Measurements from ENCODE around the gene VTI1A.

Gene VTI1A

DNA sequence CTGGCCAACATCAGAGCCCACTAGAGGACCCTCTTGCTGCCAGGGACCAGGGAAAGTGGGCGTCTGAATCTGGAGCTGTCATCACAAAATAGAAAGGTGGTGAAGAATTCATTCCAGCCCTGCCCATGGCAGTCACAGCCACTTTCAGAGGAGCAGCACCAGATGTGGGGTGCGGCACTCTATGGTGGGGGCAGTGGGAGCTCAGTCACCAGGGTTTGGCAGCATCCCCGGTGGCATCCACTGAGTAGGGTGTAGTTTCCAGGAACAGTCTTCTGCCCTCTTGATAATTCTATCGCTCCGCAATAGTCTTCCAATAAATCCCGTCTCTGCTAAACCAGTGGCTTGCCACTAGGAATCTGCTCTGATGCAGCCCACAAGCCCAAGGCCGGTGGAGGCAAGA is 394.5 kb downstream of the VTI1A start:
- no peak overlapping the region for H3K9ac ChIP-seq
- H3K4me2 ChIP-seq: no peak overlapping the region
- no peaks in the 10 kb centered on the region for H3K79me2 ChIP-seq (ENCODE audit: insufficient read depth, low read depth)
- H3K4me1 ChIP-seq (ENCODE audit: low read depth, poor library complexity, severe bottlenecking): no peaks in the 10 kb centered on the region
- no peaks in the 10 kb centered on the region for H4K20me1 ChIP-seq (ENCODE audit: insufficient read depth)
- no peaks in the 10 kb centered on the region for H3K27me3 ChIP-seq (ENCODE audit: insufficient read depth, low read depth)
- H3K4me3 ChIP-seq (IDR thresholded peaks at IDR 0.05; ENCODE audit: insufficient read depth, low read depth, low read length): no peak overlapping the region
- H3K36me3 ChIP-seq (ENCODE audit: insufficient read depth): no peaks in the 10 kb centered on the region
- TF ChIP-seq, protein P1, sequence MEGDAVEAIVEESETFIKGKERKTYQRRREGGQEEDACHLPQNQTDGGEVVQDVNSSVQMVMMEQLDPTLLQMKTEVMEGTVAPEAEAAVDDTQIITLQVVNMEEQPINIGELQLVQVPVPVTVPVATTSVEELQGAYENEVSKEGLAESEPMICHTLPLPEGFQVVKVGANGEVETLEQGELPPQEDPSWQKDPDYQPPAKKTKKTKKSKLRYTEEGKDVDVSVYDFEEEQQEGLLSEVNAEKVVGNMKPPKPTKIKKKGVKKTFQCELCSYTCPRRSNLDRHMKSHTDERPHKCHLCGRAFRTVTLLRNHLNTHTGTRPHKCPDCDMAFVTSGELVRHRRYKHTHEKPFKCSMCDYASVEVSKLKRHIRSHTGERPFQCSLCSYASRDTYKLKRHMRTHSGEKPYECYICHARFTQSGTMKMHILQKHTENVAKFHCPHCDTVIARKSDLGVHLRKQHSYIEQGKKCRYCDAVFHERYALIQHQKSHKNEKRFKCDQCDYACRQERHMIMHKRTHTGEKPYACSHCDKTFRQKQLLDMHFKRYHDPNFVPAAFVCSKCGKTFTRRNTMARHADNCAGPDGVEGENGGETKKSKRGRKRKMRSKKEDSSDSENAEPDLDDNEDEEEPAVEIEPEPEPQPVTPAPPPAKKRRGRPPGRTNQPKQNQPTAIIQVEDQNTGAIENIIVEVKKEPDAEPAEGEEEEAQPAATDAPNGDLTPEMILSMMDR (conservative IDR thresholded peaks at IDR 0.05; ENCODE audit: low read depth, low read length): no peak
- H2AFZ ChIP-seq (ENCODE audit: low read depth): no peak overlapping the region
- no peak overlapping the region for H3K27ac ChIP-seq

DNA sequence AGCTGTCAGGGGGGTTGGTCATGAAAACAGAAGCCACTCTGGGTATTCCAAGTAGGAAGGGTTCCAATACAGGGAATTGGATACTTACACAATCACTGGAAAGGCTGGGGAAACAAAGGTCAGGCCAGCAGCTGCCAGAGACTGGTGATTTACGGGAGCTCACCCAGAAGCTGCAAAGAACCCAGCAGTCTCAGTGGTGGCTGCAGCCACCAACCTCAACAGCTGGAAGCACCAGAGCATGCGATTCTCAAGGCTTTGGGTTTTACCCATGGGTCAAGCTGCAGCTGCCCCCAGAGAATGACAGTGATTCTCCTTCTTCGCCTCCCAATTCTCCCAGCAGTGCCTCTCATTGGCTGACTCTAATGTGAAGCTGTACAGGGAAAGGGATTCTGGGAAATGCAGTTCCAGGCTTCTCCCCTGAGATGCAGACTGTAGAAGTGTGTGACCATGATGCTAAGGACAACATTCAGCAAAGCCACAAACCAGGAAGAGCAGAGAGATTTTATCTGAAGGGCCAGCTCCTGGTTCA is 395.9 kb downstream of the VTI1A start:
- no peaks in the 10 kb centered on the region for H3K36me3 ChIP-seq (ENCODE audit: insufficient read depth)
- TF ChIP-seq, protein P1 (conservative IDR thresholded peaks at IDR 0.05; ENCODE audit: low read depth, low read length): no peak
- no peaks in the 10 kb centered on the region for H3K27me3 ChIP-seq (ENCODE audit: insufficient read depth, low read depth)
- no peaks in the 10 kb centered on the region for H3K4me1 ChIP-seq (ENCODE audit: low read depth, poor library complexity, severe bottlenecking)
- no peaks in the 10 kb centered on the region for H4K20me1 ChIP-seq (ENCODE audit: insufficient read depth)
- no peak overlapping the region for H3K27ac ChIP-seq
- no peak overlapping the region for H3K9ac ChIP-seq
- H2AFZ ChIP-seq (ENCODE audit: low read depth): no peak overlapping the region
- H3K4me3 ChIP-seq (IDR thresholded peaks at IDR 0.05; ENCODE audit: insufficient read depth, low read depth, low read length): no peak overlapping the region
- no peaks in the 10 kb centered on the region for H3K79me2 ChIP-seq (ENCODE audit: insufficient read depth, low read depth)
- H3K4me2 ChIP-seq: no peak overlapping the region

DNA sequence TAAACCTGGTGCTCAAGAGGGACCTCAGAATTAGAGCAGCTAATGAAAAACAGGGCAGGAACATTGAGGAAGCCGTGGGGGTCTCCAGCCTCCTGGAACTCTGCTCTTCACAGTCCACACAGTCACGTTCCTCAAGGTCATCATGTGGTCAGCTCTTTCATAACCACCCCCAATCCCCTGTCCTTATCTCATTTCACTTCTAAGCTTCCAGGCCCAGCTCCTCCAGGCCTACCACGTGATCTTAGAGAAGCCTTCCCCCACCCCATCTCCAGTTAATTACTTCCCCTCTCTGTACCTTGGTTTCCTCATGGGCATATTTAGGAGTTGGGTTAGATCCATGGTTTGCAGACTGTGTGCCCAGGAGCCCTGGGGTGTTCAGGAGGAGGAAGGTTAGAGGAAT is 396.6 kb downstream of the VTI1A start:
- Histone ChIP-seq H3K4me3 (IDR thresholded peaks at IDR 0.05; ENCODE audit: insufficient read depth, low read depth, low read length) (no peak overlapping the region), H3K36me3 (ENCODE audit: insufficient read depth) (no peaks in the 10 kb centered on the region), H3K4me1 (ENCODE audit: low read depth, poor library complexity, severe bottlenecking) (no peaks in the 10 kb centered on the region), H3K4me2 (no peak overlapping the region), H4K20me1 (ENCODE audit: insufficient read depth) (no peaks in the 10 kb centered on the region), H3K9ac (no peak overlapping the region), H2AFZ (ENCODE audit: low read depth) (no peak overlapping the region), H3K27me3 (ENCODE audit: insufficient read depth, low read depth) (no peaks in the 10 kb centered on the region), H3K27ac (no peak overlapping the region), H3K79me2 (ENCODE audit: insufficient read depth, low read depth) (no peaks in the 10 kb centered on the region)
- TF ChIP-seq, protein P1 (conservative IDR thresholded peaks at IDR 0.05; ENCODE audit: low read depth, low read length): no peak

DNA sequence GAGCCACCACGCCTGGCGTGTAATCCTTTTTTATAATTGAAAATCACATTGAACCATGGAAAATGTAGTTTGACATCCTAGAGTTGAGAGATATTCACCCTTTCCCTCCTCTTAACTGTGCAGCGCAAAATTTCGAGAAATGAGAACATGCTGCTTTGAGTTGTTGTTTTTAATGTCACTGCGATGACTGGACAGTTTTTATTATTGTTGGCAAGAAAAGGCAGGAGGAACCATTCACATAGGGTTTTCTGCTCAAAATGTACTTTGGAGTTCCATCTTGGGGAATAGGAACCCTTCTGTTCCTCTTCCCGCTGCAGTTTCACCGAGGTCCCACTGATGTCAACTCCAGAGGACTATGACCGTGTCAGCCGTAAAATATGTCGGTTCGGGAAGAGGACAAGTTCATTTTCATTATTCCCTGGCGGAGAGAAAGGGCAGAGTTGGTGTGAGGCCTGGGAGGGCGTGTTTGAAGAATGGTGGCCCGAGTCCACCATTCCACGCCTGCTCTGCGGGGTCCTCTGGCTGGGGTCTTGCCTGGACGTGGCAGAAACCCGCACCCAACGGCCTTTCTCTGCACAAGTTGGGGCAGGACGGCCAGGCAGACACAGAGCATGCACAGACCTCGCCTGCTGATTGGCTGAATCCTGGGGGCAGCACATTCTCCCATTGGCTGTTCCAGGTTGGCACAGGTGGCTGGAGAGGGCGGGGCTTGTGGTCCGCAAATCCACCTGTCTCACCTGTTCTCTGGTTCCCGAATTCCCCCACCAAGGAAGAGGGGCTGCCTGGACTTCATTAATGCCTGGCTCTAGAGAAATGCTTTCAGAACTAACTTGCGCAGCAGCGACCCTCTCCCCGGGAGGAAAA is 397.9 kb downstream of the VTI1A start:
- Histone ChIP-seq H3K4me1 (ENCODE audit: low read depth, poor library complexity, severe bottlenecking) (no peaks in the 10 kb centered on the region), H3K9ac (no peak overlapping the region), H3K27me3 (ENCODE audit: insufficient read depth, low read depth) (no peaks in the 10 kb centered on the region), H2AFZ (ENCODE audit: low read depth) (no peak overlapping the region), H3K27ac (no peak overlapping the region), H3K4me2 (no peak overlapping the region), H3K79me2 (ENCODE audit: insufficient read depth, low read depth) (no peaks in the 10 kb centered on the region), H4K20me1 (ENCODE audit: insufficient read depth) (no peaks in the 10 kb centered on the region), H3K36me3 (ENCODE audit: insufficient read depth) (no peaks in the 10 kb centered on the region), H3K4me3 (IDR thresholded peaks at IDR 0.05; ENCODE audit: insufficient read depth, low read depth, low read length) (no peak overlapping the region)
- TF ChIP-seq, protein P1 (conservative IDR thresholded peaks at IDR 0.05; ENCODE audit: low read depth, low read length): no peak
